HG03521 (cell line): ENCODE measurements around the gene CRYZ.
A peak's percentile ranks its signal among the peaks of the same experiment; 100 is the strongest.
"Not testable (repeated sequence)": the region's sequence is repeated elsewhere in the genome, so short reads cannot be mapped to it uniquely, and the experiment has no call there.

Experiments
- ATAC-seq: cut with Tn5 transposase; IDR thresholded peaks from one replicate; pipeline ENCODE4 v1.9.1; 2021; ENCODE audit warnings: mild to moderate bottlenecking, moderate library complexity; ENCODE audit not compliant: unreplicated experiment

CRYZ gene

DNA sequence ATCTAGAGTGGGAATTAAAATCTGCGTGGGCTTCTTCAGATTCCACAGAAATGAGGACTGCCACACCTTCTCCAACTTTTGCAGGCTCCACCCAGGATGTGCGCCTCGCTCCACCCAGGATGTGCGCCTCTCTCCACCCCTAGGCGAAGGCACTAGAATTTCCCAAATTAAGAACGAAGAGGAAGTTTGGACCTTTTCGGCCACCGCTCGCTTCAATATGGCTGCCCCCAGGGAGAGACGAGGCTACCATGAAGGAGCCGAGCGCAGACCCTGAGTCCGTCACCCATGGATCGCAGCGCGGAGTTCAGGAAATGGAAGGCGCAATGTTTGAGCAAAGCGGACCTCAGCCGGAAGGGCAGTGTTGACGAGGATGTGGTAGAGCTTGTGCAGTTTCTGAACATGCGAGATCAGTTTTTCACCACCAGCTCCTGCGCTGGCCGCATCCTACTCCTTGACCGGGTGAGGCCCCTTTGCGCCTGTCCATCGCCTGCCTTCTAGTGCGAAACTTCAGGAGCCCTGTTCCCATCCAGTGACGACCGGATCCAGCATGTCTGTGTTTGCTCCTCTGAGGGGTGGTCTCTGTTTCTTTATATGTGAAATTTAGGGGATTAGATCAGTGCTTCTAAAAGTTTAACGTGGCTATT is at the start of gene CRYZ, which contains the start of gene TYW3:
Gene CRYZ (minus strand): TSS at position 91 of the 644 bp plus-strand sequence. CDS start 8,229 bp downstream, outside the sequence.
Gene TYW3 (plus strand): TSS at position 193 of the 644 bp plus-strand sequence. CDS start 93 bp downstream, at position 286.
- peak; percentile 73 for ATAC-seq

GRCh38 chr1:74780594-74780993 is 47.7 kb upstream of the CRYZ start:
- ATAC-seq = no peak

DNA sequence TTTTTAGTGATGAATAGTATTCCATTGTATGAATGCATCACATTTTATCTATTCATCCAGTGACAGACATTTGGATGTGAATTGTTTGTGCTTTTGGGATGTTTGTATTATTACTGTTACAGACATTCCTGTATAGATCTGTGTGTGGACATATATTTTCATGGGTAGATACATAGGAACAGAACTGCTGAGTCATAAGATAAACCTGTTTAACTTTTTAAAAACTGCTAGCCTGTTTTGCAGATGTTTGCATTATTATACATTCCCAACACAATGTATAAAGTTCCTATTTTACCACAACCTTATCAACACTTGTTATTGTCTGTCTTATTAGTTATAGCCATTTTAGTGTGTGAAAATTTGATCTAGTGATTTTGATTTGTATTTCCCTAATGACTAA is 46.9 kb upstream of the CRYZ start:
- ATAC-seq = no peak

DNA sequence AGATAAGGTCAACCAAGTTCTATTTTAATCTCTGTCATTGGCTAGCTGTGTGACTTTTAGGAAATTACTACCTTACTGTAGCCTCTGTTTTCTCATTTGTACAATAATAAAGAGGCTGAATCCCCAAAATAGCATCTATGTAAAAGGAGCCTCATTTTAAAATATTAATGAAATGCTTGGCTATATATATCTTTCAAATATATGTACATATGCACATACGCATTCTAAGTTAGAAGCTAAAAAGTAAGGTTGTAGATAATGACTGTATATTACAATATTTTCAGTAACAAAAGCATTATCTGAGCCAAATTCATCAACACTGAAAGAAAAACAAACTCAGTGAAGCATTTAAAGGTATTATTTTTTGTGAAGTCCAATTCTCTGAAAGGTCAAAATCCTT is 44.7 kb upstream of the CRYZ start:
- no peak for ATAC-seq

GRCh38 chr1:74775735-74776134 is 42.9 kb upstream of the CRYZ start:
- ATAC-seq = no peak

- no peak for ATAC-seq
Measured at GRCh38 chr1:74773582-74773981, 40.7 kb upstream of the CRYZ start.

DNA sequence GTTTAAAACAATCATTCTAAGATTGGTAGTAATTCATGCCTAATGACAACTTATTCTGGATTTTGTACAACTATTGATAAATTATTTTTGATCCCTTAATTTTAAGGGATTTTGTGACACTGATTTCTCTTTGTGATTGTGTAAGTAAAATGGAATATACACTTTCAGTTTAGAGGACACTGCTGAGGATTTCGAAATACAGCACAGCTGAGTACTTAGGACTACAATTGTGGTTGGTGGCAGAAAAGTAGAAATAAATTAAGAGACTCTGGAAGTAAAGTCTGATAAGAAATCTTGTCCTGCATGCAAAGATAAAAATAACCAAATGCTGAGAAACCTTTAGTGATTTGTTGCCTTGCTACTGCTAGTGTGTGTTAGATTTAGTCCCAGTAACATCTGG is 40.1 kb upstream of the CRYZ start:
- no peak for ATAC-seq

DNA sequence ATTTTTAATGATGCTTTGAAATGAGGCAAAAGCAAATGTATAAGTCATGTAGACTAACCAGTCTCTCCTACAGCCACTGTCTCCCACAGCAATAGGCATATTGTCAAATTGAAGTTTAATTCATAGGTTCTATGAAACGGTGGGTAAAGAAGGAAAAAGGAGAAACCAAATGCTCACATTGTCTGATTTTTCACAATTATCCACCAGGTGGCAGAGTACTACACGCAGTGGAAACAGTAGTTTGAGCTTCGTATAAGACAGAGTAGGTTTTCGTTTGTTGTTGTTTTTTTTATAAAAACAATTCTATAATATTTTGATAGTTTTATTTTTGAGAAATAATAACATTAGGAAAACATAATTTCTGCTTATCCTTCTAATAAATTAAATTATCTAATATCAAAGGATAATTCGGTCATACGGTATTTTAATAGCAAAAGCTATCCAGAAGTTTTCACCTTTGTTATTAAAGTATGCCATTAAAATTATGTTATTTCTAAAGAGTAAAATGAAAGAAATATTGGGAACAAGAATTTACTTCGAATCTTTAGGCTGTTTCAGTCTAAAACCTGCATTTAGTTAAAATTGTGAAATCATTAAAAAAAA is 39.2 kb upstream of the CRYZ start:
- ATAC-seq = peak; percentile 50

GRCh38 chr1:74767490-74767889 is 34.6 kb upstream of the CRYZ start:
- no peak for ATAC-seq

- ATAC-seq = no peak
Measured at GRCh38 chr1:74766579-74766978, 33.7 kb upstream of the CRYZ start.

- no peak for ATAC-seq
Measured at GRCh38 chr1:74763807-74764206, 31.0 kb upstream of the CRYZ start.

DNA sequence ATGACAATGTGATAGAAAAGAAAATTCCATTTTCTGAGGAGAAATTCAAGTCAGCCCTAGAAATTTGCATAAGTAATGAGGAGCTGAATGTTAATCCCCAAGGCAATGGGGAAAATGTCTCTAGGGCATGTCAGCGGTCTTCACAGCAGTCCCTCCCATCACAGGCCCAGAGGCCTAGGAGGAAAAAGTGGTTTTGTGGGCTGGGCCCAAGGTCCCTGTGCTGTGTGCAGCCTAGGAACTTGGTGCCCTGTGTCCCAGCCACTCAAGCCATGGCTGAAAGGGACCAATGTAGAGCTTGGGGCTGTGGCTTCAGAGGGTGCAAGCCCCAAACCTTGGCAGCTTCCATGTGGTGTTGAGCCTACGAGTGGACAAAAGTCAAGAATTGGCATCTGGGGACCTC is 23.8 kb upstream of the CRYZ start:
- not testable (repeated sequence) for ATAC-seq

DNA sequence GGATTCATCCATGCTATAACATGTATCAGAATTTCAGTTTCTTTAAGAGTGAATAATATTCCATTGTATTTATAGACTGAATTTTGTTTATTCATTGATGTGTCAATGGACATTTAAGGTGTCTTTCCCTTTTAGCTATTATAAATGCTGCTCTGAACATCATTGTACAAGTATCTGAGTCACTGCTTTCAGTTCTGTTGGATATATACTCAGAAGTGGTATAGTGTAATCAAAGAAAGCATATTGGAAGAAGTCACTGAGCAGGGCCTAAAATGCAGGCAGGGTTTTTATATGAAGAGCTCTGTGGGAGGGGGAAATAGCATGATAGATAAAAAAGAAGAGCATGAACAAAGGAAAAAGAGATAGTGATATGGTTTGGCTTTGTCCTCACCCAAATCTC is 22.6 kb upstream of the CRYZ start:
- no peak for ATAC-seq

DNA sequence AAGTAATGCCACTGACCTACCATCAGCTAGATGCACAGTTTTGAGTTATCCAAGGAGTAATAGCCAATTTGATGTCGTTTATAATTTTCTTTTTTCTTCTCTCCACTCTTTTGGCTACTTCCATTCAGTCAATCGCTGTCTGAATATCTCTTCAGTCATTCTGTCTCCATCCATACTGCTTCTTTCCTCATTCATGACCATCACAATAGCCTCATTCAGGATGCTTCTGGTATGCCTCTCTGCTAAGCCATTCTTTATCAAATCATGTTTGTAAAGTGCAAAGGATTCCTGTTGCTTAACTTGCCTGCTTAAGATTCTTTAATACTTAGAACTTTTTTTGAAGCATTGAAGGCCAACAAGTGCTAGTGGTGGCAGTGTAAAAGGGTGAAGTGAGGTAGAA is 20.3 kb upstream of the CRYZ start:
- no peak for ATAC-seq

DNA sequence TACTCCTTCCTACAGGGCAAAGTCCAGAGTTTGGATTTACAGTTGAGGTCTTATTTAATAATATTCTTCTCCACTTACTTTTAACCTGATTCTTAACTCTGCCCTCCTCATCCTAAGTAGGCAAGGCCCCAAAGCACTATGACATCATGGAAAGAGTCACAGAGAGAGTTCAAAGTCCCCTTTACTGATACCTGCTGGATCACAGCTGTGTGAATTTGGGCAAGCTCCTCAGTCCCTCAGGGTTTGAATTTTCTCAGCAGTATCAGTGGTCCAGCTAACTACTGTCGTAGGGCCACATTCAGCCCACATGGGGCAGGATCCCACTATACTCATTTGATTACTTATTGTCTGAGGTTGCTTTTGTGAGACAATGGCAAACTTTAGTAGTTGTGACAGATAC is 16.1 kb upstream of the CRYZ start:
- ATAC-seq = no peak

- ATAC-seq = not testable (repeated sequence)
Measured at GRCh38 chr1:74745247-74745646, 12.4 kb upstream of the CRYZ start.

- not testable (repeated sequence) for ATAC-seq
Measured at GRCh38 chr1:74740307-74740980, 7.6 kb upstream of the CRYZ start.

- no peak for ATAC-seq
Measured at GRCh38 chr1:74737333-74737732, 4.5 kb upstream of the CRYZ start.

GRCh38 chr1:74733604-74734484 is 994 bp upstream of the CRYZ start:
- peak; percentile 52 for ATAC-seq

GRCh38 chr1:74732071-74732946 is 541 bp downstream of the CRYZ start:
- ATAC-seq = peak; percentile 11
